Measurements from ENCODE around the gene TEX52.
A peak's percentile ranks its signal among the peaks of the same experiment; 100 is the strongest.
"Not testable (repeated sequence)": the region's sequence is repeated elsewhere in the genome, so short reads cannot be mapped to it uniquely, and the experiment has no call there.

Gene TEX52

DNA sequence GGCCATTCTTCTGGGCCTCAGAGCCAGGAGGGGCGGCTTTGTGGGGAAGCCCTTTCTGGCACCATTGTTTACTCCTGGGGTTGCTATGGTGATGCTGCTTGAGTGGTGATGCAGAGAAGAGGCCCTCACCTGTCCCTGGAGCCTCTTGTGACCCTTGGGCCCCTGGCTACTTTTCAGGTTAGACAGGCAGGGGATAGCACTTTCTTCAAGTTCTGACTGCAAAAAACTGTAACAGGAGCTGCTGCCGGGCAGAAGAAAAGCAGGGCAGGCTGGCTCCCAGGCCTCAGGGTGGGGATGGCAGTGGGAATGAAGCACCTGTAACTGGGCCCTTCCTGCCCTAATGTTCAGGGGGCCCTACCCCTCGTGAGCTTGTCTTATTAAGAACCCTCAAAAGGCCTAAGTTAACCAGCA lies at the start of gene TEX52:
TSS of gene TEX52 (minus strand) at position 19 of the 411 bp plus-strand sequence. CDS start at position 6, 13 bp downstream.
- DNase-seq (ENCODE audit: low read depth): no peak

DNA sequence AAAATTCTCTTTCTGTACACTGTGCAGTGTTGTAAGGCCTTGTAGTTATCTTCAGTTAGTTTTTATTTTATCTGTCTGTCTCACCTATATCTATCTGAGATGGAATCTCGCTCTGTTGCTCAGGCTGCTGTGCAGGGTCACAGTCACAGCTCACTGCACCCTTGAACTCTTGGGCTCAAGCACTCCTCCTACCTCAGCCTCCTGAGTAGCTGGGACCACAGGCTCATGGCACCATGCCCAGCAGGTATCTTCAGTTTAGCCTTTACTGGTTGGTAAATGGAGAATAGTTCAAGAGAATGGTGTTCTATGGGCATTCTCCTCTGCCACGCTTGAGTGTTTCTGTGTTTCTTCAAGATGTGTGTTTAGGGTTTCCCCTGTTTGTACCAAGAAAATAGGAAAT lies 47.4 kb upstream of the TEX52 start:
- DNase-seq (ENCODE audit: low read depth): no peak

DNA sequence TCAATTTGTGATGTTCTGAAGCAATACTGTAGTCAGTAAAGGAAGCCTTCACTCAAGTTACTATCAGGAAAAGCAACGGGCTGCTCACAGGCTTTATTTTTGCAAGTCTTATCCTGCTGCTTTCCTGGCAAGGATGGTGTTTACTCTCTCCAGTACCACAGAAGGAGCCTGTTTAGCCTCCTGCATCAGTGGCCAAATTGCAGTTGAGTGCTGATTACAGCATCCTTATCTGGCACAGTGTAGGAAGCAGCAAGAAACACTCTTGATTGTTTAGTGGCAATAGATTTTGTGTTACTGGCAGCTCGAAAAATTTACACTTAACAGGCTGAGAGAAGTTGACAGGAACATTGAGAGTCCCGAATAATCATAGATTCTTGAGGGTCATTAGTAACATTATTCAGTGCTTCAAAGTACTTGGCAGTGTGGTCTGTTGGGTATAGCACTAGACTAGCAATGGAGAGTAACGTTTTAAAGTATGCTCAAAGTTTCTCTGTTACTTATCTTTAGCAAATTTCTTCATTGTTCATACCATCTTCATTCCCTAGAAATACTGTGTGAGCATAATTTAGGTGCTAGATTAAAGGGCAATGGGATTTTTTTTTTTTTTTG lies 45.5 kb upstream of the TEX52 start:
- no peak for DNase-seq (ENCODE audit: low read depth)

DNA sequence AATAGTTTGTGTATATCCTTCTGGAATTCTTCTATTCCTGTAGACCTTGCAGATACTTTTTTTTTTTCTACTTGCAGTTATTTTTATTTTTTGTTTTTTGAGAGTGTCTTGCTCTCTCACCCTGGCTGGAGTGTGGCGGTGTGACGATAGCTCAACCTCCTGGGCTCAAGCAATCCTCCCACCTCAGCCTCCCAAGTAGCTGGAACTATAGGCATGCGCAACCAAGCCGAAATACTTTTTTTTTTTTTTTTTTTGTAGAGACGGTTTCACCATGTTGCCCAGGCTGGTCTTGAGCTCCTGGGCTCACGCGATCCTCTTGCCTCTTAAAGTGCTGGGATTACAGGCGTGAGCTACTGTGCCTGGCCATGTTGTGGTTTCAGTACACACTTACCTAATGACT lies 43.8 kb upstream of the TEX52 start:
- no peak for DNase-seq (ENCODE audit: low read depth)

DNA sequence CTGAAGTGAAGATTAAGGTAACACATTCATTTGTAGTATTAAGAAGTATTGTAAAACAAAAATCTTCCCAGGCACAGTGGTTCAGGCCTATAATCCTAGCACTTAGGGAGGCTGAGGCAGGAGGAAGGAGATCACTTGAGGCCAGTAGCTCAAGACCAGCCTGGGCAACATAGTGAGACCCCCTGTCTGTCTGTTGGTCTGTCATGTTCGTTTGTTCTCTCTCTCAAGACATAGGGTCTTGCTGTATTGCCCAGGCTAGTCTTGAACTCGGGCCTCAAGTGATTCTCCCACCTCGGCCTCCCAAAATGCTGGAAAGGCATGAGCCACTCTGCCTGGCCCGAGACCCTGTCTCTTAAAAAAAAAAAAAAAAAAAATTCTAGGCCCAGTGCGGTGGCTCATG lies 40.6 kb upstream of the TEX52 start:
- DNase-seq (ENCODE audit: low read depth): no peak

DNA sequence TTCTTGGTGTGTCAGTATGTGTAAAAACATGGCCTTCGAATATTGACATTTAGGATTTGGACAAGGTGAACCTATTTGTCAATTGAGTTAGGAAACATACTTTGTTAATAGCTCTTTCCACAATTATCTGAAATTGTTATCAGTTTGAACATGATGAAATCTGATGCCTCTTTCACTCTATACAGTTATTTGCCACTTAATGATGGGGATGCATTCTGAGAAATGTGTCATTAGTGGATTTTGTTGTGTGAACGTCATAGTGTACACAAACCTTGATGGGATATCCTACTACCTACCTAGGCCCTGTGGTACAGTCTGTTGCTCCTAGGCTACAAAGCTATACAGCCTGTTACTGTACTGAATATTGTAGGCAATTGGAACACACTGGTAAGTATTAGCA lies 38.7 kb upstream of the TEX52 start:
- no peak for DNase-seq (ENCODE audit: low read depth)

DNA sequence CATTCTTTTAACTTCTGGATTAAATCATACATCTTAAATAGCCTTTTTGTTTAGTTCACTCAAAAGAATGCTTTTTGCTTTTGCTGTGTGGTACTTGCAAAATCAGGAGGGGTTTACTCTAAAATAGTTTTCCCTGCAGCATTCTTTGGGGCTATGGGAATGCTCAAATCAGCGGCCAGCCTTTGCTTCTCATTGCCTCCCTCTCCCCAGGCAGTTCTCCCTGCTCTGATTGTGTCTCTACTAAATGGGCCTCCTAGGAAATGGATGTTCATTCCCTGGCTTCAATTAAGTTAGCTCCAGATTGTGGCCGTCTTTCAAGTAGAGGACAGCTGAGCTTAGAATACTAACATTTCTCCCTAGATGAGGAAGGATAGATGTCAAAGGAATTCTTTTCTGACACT lies 38.2 kb upstream of the TEX52 start:
- no peak for DNase-seq (ENCODE audit: low read depth)

DNA sequence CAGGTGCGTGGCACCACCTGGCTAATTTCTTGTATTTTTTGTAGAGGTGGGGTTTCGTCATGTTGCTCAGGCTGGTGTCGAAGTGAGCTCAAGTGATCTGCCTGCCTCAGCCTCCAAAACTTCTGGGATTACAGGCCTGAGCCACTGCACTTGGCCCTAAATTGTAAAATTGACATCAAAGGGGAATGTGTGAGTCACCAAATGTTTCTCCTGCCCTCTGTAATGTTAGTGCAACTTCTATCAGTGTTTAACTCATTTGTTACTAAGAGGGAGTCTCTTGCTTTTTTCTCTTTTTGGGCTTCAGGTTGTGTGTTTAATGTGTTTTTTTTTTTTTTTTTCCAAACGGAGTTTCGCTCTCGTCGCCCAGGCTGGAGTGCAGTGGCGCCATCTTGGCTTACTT lies 36.2 kb upstream of the TEX52 start:
- DNase-seq (ENCODE audit: low read depth): no peak

DNA sequence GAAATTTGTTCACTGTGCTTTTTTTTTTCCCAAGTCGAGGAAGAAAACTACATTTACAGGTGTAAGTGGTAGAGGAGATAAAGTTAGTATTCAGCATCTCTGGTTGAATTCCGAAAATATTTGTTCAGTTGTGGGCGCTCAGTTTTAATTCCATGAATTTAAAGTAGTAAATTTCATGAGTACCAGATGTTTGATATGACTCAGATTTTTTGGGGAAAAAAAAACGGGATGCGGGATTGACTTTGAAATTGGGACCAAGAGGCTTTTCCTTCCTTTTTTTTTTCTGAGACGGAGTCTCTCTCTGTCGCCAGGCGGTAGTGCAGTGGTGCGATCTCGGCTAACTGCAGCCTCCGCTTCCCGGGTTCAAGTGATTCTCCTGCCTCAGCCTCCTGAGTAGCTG lies 35.4 kb upstream of the TEX52 start:
- DNase-seq (ENCODE audit: low read depth): no peak

DNA sequence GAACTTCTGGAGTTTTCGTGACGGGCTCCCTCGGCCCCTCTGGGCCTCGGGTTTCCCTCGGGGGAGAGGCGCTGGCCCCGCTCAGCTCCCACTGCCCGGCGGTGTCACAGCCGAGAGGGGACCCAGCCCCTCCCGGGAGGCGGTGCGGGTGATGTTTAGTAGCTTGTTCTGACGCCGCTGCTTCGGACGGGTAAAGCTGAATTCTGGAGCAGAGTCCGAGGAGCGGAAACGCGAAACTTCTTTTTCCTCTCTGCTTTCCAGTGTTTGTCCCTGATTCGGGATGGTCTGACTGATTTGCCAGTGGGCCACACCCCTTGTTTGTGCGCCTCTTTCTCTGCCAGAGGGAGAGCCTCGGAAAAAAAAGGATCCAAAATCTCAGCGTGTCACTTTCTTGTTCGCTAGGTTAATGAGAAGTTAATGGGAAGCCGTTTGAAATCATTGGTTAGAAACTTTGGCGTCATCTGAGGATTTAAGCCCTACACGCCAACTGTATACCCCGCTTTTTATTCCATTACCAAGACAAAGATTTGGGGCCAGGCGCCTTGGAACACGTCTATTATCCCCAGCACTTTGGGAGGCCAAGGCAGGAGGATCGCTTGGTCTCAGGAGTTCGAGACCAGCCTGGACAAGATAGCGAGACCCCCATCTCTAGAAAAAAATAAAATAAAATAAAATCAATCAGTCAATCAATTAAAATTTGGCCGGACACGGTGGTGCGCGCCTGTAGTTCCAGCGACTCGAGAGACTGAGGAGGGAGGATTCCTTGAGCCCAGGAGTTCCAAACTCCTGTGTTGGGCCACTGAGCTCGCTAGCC lies 34.6 kb upstream of the TEX52 start:
- DNase-seq (ENCODE audit: low read depth): no peak

DNA sequence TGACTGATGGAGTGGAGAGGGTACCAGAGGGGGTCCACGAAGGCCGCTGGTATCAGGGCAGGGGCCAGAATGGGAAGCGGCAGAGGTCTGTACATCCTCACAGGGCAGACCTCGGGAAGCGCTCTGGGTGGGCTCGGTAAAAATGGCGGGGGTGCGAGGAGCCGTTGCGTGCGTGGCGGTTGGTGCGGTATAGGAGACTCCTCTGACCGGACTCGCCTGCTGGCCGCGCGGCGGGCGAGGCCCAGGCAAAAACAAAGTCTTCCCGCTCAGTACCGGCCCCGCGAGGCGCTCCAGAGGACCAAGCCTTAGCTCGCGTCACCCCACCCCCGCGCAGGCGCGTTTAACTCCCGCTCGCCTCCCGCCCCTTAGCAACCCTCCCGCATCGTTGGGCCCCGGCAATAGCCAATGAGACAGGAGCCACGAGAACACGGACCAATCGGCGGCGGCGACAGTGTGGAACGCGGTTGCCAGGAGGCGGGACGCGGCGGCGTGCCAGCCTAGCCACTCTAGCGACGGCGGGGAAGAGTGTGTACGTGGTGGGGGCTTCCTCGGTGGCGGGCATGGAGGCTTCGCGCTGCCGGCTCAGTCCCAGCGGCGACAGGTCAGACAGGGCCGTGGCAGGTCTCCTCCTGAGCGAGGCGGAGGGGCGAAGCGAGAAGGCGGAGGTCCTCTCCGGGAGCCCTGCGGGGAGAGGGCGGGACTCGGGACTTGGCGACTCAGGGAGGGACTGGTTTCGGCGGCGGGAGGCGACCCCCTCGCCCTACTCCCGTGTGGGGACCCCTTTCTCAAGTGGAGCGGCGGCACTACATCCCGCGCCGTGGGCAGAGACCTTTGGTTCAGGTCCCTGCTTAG lies 33.8 kb upstream of the TEX52 start, which contains the start of gene TULP3:
TSS of gene TULP3 (plus strand) at position 504 of the 852 bp plus-strand sequence. CDS start at position 561, 57 bp downstream.
- DNase-seq (ENCODE audit: low read depth): peak; percentile 97

DNA sequence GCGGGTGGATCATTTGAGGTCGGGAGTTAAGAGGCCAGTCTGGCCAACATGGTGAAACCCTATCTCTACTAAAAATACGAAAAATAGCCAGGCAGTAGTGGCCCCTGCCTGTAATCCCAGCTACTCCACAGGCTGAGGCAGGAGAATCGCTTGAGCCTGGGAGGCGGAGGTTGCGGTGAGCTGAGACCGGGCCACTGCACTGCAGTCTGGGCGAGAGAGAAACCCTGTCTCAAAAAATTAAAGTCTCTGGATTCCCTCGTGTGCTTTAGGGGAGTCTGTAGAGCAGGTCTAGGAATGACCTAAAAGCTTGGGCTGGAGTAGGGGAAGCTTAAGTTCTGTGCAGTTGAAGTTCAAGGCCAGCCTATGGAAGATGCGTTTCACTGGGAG lies 33.2 kb upstream of the TEX52 start:
- no peak for DNase-seq (ENCODE audit: low read depth)

DNA sequence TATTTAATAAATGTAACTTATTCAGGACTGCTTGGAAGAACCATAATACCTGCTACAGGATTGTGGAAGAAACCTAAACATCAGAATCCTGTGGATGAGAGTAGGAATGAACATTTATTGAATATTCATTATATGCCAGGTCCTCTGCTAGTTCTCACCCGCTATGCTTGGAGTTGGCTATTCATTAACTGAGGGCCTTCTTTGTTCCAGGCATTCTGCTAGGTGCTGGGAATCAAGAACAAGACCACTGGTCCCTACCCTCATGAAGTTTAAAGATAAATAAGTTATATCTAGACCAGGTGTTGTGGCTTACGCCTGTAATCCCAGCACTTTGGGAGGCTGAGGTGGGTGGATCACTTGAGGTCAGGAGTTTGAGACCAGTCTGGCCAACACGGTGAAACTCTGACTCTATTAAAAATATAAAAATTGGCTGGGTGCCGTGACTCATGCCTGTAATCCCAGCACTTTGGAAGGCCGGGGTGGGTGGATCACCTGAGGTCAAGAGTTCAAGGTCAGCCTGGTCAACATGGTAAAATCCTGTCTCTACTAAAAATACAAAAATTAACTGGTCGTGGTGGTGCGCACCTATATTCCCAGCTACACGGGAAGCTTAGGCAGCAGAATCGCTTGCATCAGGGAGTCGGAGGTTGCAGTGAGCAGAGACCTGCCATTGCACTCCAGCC lies 30.1 kb upstream of the TEX52 start:
- no peak for DNase-seq (ENCODE audit: low read depth)

DNA sequence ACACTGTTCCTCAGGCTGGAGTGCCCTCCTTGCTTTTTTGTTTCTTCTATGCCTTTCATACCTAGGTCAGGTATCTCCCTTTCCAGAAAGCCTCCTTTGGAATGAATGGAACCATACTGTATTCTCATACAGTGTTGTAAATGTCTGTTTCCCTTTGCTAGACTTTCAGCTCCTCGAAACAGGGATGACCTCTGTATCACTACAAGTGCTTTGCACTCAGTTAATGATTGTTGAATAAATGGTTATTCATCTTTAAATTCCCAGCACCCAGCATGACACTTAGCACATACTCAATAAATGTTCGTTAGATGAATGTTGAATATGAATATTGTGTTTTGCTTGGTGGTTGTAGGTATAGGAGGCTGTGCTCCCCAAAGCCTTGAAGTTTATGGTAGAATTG lies 28.0 kb upstream of the TEX52 start:
- DNase-seq (ENCODE audit: low read depth): no peak

DNA sequence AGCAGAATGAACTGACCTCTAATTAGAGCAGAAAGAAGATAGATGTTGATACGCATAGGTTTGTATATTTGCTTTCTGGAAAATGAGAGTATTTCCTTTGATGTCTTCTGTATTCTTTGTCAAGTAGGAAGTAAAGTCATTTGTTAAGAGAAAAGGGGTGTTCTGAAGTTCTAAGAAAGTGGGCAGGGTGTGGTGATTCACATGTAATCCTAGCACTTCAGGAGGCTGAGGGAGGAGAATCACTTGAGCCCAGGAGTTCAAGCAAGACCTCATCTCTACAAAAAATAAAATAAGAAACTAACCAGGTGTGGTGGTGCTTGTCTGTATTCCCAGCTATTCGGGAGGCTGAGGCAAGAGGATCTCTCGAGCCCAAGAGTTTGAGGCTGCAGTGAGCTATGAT lies 23.0 kb upstream of the TEX52 start:
- DNase-seq (ENCODE audit: low read depth): no peak

DNA sequence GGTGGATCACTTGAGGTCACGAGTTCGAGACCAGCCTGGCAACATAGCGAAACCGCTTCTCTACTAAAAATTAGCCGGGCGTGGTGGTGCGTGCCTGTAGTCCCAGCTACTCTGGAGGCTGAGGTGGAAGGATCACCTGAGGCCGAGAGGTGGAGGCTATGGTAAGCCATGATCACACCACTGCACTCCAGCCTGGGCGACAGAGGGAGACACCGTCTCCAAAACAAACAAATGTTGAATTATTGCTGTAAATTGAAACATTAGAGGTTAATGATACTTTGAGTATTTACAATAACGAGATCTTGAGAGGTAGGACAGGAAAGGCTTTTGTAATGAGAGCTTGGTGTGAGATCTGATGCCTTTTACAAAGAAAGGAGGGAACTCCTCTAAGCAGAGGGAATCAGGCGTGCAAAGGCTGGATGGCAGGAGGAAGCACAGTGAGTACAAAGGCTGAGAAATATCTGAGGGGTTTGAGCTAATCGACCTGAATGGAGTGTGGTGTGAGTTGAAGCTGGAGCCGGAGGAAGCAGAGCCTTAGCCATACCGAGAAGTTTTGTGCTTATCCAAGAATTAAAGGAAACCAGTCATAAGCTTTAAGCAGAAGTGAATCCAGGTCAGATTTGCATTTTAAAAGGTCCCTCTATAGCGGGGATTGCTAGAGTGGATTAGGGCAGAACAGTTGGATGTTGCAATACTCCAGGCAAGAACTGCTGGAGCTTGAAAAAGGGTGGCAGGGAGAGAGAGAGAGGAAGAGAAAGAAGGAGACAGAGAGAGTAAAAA lies 21.3 kb upstream of the TEX52 start:
- DNase-seq (ENCODE audit: low read depth): no peak

DNA sequence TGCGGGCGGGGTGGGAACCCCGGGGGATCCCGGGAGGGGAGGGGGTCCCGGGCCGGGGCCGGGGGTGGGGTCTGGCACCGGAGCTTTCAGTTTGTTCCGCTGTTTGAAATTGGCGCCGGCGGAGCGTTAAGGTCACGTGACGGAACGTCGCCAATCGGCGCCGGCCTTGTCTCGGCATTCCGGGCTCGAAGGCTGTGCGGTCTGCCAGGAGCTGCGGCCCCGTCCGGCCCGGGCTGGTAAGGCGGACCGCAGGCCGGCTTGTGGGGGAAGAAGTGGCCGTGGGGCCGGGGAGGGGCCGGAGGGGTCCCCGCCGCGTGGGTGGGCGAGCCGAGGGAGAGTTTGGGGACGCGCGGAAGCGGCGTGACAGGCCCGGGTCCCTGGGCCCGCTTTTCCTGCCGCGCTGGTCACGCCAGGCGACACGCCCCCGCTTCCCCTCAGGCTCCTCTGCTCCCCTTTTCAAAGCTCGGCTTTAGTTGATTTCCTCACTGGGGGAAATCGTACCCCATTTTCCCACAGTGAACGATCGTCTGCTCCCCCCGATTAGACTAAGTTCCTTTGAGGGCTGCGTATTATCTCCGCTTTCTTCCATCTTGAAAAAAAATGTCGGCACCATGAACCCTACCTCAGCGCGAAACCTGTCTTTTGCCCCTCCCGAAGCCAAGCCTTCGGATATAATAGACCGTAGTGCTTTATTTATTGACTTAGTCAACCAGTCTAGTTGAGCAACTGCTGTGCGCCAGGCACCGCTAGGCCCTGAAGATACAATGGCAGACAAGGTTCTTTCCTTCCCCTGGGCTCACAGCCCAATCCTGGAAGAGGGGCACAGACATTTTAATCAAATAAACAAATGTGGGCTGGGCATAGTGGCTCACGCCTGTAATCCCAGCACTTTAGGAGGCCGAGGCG lies 20.5 kb upstream of the TEX52 start, which contains the start of the genes FOXM1 and RHNO1:
TSS of gene FOXM1 (minus strand) at position 128 of the 906 bp plus-strand sequence. CDS start 2,696 bp downstream, outside the sequence.
TSS of gene RHNO1 (plus strand) at position 177 of the 906 bp plus-strand sequence. CDS start 8,144 bp downstream, outside the sequence.
- DNase-seq (ENCODE audit: low read depth): peak; percentile 82

DNA sequence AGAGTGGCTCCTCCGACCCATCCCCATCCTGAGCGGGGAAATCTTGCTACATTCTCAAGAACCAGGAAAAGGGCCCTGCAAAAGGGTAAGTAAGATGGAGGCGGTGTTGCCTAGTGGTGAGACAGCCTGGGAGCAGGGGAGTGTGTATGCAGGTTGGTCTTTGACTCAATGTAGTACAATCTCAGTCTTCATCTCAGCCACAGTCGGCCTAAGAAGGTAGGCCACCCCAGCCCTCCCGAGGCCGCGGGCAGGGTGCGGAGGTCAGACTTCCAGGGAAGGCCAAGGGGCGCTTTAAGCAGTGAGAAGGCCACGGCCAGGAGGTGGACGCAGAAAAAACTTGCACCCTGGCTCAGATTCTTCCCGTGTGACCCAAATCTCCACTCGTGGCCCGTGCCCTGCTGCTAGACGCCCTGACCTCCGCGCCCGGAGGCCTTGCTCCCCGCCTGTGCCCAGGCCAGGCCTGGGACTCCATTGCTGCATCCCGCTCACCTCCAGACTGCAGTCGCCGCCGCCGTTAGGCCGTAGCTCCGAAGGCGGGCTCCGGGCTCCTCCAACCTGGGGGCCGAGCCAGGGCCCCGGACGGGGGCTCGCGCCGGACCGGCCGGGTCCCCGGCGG lies 19.7 kb upstream of the TEX52 start:
- no peak for DNase-seq (ENCODE audit: low read depth)

DNA sequence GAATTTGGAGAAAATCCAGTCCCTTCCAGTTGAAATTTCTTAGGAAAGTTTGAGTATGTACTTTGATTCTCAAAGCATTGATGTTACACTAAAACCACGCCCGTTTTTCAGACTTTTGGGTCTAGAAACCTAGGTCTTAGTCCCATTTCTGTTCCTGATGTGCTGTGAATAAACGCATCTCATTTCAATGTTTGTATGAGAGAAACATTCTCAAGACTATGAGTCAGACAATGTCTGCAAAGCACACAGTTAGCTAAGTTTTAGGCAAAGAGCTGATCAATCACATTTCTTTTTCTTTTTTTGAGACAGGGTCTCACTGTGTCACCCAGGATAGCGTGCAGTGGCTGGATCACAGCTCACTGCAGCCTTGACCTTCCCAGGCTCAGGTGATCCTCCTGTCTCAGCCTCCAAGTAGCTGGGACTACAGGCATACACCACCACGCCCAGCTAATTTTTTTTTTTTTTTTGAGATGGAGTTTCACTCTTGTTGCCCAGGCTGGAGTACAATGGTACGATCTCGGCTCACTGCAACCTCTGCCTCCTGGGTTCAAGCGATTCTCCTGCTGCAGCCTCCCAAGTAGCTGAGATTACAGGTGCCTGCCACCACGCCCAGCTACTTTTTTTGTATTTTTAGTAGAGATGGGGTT lies 12.3 kb upstream of the TEX52 start:
- DNase-seq (ENCODE audit: low read depth): not testable (repeated sequence)

Data from stimulated activated CD8-positive, alpha-beta memory T cell treated with anti-CD3 and anti-CD28 coated beads, Interleukin-4, amount 100 ng/mL, for 24 hours (primary cell).